HG02678 (cell line): ENCODE data around the gene KIF18A.
"Not testable (repeated sequence)": the region's sequence is repeated elsewhere in the genome, so short reads cannot be mapped to it uniquely, and the experiment has no call there.

Source experiments
- ATAC-seq: cut with Tn5 transposase; IDR thresholded peaks from one replicate; pipeline ENCODE4 v1.9.1; 2021; ENCODE audit warnings: mild to moderate bottlenecking, moderate library complexity; ENCODE audit not compliant: unreplicated experiment

KIF18A gene

GRCh38 chr11:28107750-28108618 lies at the start of gene KIF18A, which contains the start of gene METTL15:
TSS of gene KIF18A (minus strand) at chr11:28108156. CDS start at chr11:28097947, 10,209 bp downstream.
TSS of gene METTL15 (plus strand) at chr11:28108388. CDS start at chr11:28113335, 4,947 bp downstream.
- ATAC-seq: peak; percentile 94

GRCh38 chr11:28153586-28153985 lies 45.6 kb upstream of the KIF18A start:
- no peak for ATAC-seq

- no peak for ATAC-seq
Observed at GRCh38 chr11:28152743-28153142, 44.8 kb upstream of the KIF18A start.

- ATAC-seq: no peak
Observed at GRCh38 chr11:28146123-28146751, 38.3 kb upstream of the KIF18A start.

GRCh38 chr11:28144808-28145207 lies 36.9 kb upstream of the KIF18A start:
- no peak for ATAC-seq

GRCh38 chr11:28142724-28143123 lies 34.8 kb upstream of the KIF18A start:
- no peak for ATAC-seq

GRCh38 chr11:28140689-28141455 lies 32.9 kb upstream of the KIF18A start:
- ATAC-seq: no peak

- no peak for ATAC-seq
Observed at GRCh38 chr11:28139841-28140415, 32.0 kb upstream of the KIF18A start.

- ATAC-seq: no peak
Observed at GRCh38 chr11:28137832-28138231, 29.9 kb upstream of the KIF18A start.

- ATAC-seq: no peak
Observed at GRCh38 chr11:28137366-28137765, 29.4 kb upstream of the KIF18A start.

GRCh38 chr11:28136157-28136556 lies 28.2 kb upstream of the KIF18A start:
- not testable (repeated sequence) for ATAC-seq

GRCh38 chr11:28133146-28133545 lies 25.2 kb upstream of the KIF18A start:
- ATAC-seq: no peak

- ATAC-seq: no peak
Observed at GRCh38 chr11:28132548-28132947, 24.6 kb upstream of the KIF18A start.

- no peak for ATAC-seq
Observed at GRCh38 chr11:28123151-28123581, 15.2 kb upstream of the KIF18A start.

- no peak for ATAC-seq
Observed at GRCh38 chr11:28117712-28118111, 9.8 kb upstream of the KIF18A start.

GRCh38 chr11:28114731-28115130 lies 6.8 kb upstream of the KIF18A start:
- no peak for ATAC-seq

- ATAC-seq: no peak
Observed at GRCh38 chr11:28114116-28114515, 6.2 kb upstream of the KIF18A start.

- no peak for ATAC-seq
Observed at GRCh38 chr11:28110821-28111200, 2.9 kb upstream of the KIF18A start.

GRCh38 chr11:28110108-28110820 lies 2.3 kb upstream of the KIF18A start:
- peak; percentile 35 for ATAC-seq

GRCh38 chr11:28108958-28109357 lies 1.0 kb upstream of the KIF18A start:
- no peak for ATAC-seq
